Pulmonary artery endothelial cell (primary cell): Measurements from ENCODE around the gene MT1F. TPM values are rescaled to one million over a fixed set of nuclear protein-coding genes. Genes with fewer than 3 reads are reported as not detected.
A peak's percentile ranks its signal among the peaks of the same experiment; 100 is the strongest.
"Not testable (repeated sequence)": the region's sequence is repeated elsewhere in the genome, so short reads cannot be mapped to it uniquely, and the experiment has no call there.

Source experiments
- DNase-seq: peaks from one replicate; pipeline ENCODE4 v3.0.0-alpha.2; 2011; ENCODE audit warnings: low read depth, low spot score
- total RNA-seq: library from RNA; depleted of rRNA; stranded (reverse); fragments of >200 nt; gene quantifications from 2 replicates; pipeline ENCODE4 v1.2.3, GENCODE V29; 2014

MT1F gene
- total RNA-seq, result 0.59 and 2.4 TPM in 2 replicates

DNA sequence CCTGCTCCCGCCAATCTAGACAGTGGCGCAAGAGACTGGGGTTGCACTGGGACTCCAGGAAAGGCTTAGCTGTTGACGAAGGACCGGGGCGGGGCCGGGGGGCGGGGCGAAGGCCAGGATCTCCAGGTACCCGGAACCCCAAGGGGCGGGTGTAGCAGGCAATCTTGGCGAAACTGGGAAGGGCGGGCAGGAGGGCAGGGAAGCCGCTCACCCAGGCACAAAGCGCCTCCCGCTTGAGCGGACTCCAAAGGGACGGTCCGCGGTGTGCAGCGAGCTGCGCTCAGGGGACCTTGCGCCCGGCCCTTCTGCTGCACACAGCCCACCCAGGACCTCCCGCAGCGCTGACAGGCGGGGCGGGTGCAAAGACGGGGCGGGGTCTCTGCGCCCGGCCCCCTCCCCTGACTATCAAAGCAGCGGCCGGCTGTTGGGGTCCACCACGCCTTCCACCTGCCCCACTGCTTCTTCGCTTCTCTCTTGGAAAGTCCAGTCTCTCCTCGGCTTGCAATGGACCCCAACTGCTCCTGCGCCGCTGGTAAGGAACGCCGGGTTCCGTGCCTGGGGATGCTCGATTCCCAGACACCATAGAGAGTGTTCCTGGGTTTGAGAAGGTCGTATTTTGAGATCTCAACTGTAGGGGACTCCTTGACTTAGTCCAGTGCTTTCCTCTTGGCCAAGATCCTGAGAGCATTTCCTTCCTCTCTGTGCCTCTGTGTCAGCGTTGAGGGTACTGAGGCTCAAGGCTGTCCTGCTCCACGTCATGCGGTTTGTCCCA lies at the start of gene MT1F:
MT1F (plus strand) TSS at position 405 of the 772 bp plus-strand sequence; CDS start at position 505, 100 bp downstream.
- no peak for DNase-seq

DNA sequence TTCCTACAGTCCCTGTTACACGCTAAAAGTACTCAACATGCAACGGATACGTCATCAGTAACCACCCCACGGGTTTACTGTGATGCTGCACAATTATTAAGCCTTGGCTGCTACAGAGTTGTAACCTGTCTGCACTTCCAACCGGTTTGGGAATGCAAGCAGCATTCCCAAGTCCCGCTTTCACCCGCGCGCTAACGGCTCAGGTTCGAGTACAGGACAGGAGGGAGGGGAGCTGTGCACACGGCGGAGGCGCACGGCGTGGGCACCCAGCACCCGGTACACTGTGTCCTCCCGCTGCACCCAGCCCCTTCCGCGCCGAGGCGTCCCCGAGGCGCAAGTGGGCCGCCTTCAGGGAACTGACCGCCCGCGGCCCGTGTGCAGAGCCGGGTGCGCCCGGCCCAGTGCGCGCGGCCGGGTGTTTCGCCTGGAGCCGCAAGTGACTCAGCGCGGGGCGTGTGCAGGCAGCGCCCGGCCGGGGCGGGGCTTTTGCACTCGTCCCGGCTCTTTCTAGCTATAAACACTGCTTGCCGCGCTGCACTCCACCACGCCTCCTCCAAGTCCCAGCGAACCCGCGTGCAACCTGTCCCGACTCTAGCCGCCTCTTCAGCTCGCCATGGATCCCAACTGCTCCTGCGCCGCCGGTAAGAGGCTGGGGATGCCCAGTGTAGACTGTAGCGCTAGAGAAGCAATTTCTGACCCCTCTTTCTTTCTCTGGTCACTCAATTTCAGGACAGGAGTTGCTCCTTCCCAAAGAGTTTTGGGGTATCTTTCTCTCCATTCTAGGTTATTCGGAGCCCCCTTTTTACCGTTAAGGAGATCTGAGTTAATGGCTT lies 49.5 kb upstream of the MT1F start, which contains the start of gene MT2A:
MT2A (plus strand) TSS at position 542 of the 833 bp plus-strand sequence; CDS start at position 614, 72 bp downstream.
- peak; percentile 93 for DNase-seq

DNA sequence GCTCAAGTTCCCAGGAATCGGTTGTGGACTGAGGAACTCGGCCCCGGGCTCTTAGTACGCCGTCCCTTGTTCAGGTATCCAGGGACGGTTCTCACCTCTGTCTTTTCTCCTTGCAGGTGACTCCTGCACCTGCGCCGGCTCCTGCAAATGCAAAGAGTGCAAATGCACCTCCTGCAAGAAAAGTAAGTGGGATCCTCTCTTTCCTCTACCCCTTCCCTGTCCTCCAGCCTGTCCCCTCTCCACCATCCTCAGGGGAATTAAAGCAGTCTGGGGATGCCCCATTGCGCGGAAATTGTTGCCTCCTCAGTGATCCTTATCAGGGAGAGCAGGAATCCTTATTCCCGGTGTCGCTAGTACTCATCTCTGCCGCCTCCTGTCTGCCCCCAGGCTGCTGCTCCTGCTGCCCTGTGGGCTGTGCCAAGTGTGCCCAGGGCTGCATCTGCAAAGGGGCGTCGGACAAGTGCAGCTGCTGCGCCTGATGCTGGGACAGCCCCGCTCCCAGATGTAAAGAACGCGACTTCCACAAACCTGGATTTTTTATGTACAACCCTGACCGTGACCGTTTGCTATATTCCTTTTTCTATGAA lies 48.8 kb upstream of the MT1F start:
- DNase-seq, result no peak

- DNase-seq, result no peak
These were observed 48.3 kb upstream of the MT1F start for GRCh38 chr16:56609463-56609921.

- DNase-seq, result no peak
These were observed 47.6 kb upstream of the MT1F start for GRCh38 chr16:56610017-56610608.

DNA sequence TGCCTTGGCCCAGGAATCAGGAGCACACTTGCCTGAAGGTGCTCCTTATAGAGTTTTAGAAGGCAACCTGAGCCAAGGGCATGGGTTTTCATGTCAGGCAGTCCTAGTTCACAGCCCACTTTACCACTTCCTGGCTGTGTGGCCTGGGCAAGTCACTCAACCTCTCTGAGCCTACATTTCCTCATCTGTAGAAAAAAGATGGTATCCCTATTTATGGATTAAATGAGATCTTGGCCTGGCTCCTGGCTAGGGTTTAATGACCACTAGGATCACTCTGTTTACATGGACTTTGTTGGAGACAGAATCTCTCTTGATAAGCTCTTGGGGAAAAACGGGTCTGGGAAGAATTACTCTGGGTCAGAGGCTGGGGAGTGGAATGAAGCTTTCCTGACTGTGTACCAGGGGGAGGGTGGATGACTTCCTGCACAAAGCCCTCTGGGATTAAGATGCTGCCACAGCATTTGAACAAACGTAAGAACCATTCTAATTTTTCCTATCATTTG lies 47.1 kb upstream of the MT1F start:
- DNase-seq, result no peak

DNA sequence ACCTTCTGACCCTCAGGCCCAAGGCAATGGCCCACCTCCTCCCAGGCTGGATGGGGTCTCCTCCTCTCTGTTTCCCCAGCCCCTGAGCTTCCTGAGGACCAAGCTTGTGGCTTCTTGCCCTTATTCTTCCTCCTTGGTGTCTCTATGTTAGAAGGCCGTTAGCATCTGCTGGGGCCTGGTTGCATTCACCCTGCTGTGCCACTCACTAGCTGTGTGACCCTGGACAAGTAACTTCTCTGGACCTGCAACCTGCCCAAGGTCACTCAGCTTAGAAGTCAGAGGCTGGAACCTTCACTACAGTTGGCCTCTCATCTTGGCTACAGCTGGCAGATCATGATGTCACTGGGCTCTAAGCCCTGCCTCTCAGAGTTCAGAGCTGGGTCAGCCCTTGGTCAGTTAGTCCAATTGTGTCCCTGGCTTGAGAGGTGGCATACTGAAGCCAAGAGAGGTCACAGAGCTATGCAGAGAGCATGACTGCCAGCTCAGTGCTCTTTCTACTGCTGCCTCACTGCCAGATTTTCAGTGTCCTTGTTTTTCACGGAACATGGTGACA lies 46.4 kb upstream of the MT1F start:
- no peak for DNase-seq

- DNase-seq, result no peak
These were observed 44.1 kb upstream of the MT1F start for GRCh38 chr16:56613706-56614105.

GRCh38 chr16:56614549-56614991 lies 43.2 kb upstream of the MT1F start:
- DNase-seq, result no peak

DNA sequence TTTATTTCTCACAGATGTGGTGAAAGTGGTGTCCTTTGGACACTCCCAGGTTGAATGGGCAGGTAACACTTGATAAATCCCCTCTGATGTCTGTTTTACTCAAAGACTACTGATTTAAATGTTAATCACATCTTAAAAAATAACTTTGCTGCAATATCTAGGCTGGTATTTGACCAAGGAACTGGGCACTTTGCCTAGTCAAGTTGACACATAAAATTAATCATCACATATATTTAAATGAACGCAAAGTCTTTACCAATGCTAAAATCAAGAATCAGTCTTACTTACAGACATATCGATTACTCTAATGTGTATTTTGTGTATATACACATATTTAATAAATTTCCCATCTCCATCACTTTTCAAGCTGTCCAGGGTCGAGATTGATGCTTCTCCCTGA lies 42.4 kb upstream of the MT1F start:
- no peak for DNase-seq

DNA sequence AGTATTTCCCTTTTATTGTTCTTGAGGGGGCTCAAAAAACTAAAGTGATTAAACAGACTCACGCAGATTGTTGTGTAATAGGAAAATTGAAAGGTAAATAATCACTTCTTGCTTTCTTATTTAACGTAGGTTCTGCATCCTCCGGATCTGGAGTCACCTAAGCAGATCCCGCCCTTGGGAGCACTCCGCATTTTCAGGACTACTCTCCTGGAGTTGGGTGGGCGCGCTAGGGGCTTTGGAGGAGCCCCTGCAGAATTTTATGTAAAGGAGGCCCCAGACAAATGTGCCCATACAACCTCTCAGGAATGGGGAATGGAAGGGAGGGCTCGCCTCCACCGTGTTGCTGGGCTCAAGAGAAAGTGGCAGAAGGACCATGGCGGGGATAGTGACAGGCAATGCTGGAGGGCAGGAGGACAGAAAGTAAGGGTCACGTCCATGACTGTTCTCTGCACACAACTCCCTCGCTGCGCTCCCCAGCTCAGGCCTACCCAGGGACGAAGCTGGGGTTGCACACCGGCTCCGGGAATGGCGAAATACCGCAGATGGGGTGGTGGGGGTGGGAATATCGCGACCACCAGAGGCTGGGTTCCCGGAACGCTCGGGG lies 41.0 kb upstream of the MT1F start:
- no peak for DNase-seq

- DNase-seq, result no peak
These were observed 40.3 kb upstream of the MT1F start for GRCh38 chr16:56617212-56618085.

DNA sequence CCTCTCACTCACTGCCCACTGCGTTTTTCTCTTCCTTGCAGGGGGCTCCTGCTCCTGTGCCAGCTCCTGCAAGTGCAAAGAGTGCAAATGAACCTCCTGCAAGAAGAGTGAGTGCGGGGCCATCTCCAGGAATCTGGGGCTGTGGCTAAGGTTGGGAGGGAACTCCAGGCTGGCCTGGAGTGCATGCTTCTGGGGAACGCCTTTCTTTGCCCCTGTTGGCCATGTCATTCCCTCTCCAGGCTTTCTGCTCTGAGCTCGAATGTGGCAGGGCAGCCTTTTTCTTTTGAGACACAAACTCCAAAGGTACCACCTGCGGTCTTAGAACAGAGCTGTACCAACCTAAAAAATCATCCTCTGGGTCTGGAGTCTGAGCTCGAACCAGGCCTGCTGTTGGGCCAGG lies 39.6 kb upstream of the MT1F start:
- DNase-seq, result no peak

- no peak for DNase-seq
These were observed 37.3 kb upstream of the MT1F start for GRCh38 chr16:56620339-56620897.

- not testable (repeated sequence) for DNase-seq
These were observed 35.9 kb upstream of the MT1F start for GRCh38 chr16:56621665-56622445.

- not testable (repeated sequence) for DNase-seq
These were observed 34.6 kb upstream of the MT1F start for GRCh38 chr16:56623184-56623583.

DNA sequence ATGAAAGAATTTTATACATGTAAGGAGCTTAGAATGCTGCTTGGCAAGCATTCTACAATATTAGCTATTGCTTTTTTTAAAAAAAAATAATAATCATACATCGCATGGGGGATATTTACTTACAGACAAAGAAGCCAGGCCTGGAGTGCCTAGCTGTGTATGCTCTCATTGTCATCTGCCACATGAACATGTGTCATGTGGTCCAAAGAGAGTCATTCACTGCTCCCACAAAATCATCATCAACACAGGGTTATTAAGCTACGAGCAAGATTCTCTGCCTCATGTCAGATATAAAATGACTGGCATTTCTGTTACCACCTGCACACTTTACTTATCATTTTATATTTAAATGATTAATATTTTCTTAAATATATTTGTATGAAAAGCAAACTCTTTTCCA lies 34.1 kb upstream of the MT1F start:
- DNase-seq, result no peak

- DNase-seq, result no peak
These were observed 32.4 kb upstream of the MT1F start, which contains the start of gene MT1E for GRCh38 chr16:56625140-56625942. TSS of gene MT1E (plus strand) at chr16:56625781. CDS start at chr16:56625852, 71 bp downstream.
